ENCODE measurements around the gene GALNT18. TPM values are rescaled to one million over a fixed set of nuclear protein-coding genes. Genes with fewer than 3 reads are reported as not detected.

Gene GALNT18
- total RNA-seq, 1 donor from 2014 or later: 22.1 TPM

DNA sequence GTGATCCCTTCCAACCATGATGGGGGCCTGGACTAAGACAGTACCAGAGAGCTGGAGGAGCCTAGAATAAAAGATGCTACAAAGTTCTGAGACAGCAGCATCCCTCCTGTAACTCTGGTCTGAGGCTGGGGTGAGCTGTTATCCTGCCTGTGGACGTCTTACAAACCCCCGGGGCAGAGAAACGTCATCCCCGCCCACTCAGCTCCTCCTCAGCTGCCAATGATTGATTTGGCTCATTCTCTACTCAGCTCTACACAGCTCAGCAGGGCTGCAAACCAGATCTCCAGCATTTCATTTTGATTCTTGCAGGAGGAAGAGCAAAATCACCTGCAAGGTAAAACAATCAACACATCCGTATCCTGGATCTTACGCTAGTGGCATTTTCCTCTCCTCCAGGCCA, 324.2 kb downstream of the GALNT18 start:
- H3K9me3 ChIP-seq: no peaks in the 10 kb centered on the region
- H3K36me3 ChIP-seq: no peaks in the 10 kb centered on the region
- H3K4me1 ChIP-seq: no peaks in the 10 kb centered on the region
- intact Hi-C loops (cut with DNase I): no loop called here
- no peak overlapping the region for H3K27ac ChIP-seq
- H3K4me3 ChIP-seq: no peak overlapping the region
- DNase-seq (ENCODE audit: extremely low spot score in 2 of 2): no peak
- no peaks in the 10 kb centered on the region for H3K27me3 ChIP-seq
- TF ChIP-seq POLR2A (IDR thresholded peaks at IDR 0.05) (no peak), POLR2AphosphoS5 (IDR thresholded peaks at IDR 0.05; ENCODE audit: insufficient read depth in 1 of 2, low read depth in 1 of 2) (no peak)
- TF ChIP-seq, protein P1, sequence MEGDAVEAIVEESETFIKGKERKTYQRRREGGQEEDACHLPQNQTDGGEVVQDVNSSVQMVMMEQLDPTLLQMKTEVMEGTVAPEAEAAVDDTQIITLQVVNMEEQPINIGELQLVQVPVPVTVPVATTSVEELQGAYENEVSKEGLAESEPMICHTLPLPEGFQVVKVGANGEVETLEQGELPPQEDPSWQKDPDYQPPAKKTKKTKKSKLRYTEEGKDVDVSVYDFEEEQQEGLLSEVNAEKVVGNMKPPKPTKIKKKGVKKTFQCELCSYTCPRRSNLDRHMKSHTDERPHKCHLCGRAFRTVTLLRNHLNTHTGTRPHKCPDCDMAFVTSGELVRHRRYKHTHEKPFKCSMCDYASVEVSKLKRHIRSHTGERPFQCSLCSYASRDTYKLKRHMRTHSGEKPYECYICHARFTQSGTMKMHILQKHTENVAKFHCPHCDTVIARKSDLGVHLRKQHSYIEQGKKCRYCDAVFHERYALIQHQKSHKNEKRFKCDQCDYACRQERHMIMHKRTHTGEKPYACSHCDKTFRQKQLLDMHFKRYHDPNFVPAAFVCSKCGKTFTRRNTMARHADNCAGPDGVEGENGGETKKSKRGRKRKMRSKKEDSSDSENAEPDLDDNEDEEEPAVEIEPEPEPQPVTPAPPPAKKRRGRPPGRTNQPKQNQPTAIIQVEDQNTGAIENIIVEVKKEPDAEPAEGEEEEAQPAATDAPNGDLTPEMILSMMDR (IDR thresholded peaks at IDR 0.05): no peak

DNA sequence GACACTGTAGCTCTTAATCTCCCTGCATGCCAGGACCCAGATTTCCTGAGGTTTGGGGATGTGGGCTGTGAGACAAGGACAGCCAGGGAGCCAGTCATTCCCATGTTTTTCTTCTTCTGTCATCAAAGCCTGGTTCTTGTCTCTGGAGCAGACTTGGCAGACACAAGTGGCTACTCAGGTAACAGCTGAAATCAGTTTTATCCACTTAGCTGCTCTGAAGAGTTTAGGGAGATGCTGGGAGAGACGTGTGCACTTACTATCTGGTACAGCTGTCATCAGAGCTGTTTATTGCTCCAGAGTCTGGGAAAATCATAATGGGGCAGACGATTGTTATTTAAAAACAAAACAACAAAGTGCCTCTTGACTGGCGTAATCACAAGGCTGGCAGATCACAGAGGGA, 325.4 kb downstream of the GALNT18 start:
- no peaks in the 10 kb centered on the region for H3K27me3 ChIP-seq
- TF ChIP-seq POLR2AphosphoS5 (IDR thresholded peaks at IDR 0.05; ENCODE audit: insufficient read depth in 1 of 2, low read depth in 1 of 2): no peak
- TF ChIP-seq, protein P1 (IDR thresholded peaks at IDR 0.05): no peak
- TF ChIP-seq POLR2A (IDR thresholded peaks at IDR 0.05): no peak
- H3K4me1 ChIP-seq: no peaks in the 10 kb centered on the region
- no peaks in the 10 kb centered on the region for H3K9me3 ChIP-seq
- H3K27ac ChIP-seq: no peak overlapping the region
- intact Hi-C loops (cut with DNase I): no loop called here
- H3K4me3 ChIP-seq: no peak overlapping the region
- DNase-seq (ENCODE audit: extremely low spot score in 2 of 2): no peak
- H3K36me3 ChIP-seq: no peaks in the 10 kb centered on the region

DNA sequence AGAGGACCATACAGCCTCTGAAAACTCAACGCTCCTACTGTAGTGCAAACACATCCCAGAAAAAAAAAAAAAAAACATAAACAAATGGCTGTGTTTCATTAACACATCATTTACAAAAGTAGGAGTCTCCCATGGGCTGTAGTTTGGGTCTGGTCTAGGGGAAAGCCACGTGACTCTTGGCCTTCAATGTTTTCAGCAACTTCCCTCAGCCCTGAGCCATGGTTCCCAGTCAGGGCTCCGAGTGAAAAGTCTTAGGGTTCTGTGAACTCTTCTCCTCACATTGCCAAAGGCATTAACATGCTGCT, 327.3 kb downstream of the GALNT18 start:
- no peak overlapping the region for H3K27ac ChIP-seq
- TF ChIP-seq POLR2A (IDR thresholded peaks at IDR 0.05): no peak
- TF ChIP-seq POLR2AphosphoS5 (IDR thresholded peaks at IDR 0.05; ENCODE audit: insufficient read depth in 1 of 2, low read depth in 1 of 2): no peak
- TF ChIP-seq, protein P1 (IDR thresholded peaks at IDR 0.05): no peak
- no peaks in the 10 kb centered on the region for H3K36me3 ChIP-seq
- no peak overlapping the region for H3K4me3 ChIP-seq
- DNase-seq (ENCODE audit: extremely low spot score in 2 of 2): no peak
- H3K27me3 ChIP-seq: no peaks in the 10 kb centered on the region
- intact Hi-C loops (cut with DNase I): no loop called here
- no peaks in the 10 kb centered on the region for H3K9me3 ChIP-seq
- no peaks in the 10 kb centered on the region for H3K4me1 ChIP-seq

DNA sequence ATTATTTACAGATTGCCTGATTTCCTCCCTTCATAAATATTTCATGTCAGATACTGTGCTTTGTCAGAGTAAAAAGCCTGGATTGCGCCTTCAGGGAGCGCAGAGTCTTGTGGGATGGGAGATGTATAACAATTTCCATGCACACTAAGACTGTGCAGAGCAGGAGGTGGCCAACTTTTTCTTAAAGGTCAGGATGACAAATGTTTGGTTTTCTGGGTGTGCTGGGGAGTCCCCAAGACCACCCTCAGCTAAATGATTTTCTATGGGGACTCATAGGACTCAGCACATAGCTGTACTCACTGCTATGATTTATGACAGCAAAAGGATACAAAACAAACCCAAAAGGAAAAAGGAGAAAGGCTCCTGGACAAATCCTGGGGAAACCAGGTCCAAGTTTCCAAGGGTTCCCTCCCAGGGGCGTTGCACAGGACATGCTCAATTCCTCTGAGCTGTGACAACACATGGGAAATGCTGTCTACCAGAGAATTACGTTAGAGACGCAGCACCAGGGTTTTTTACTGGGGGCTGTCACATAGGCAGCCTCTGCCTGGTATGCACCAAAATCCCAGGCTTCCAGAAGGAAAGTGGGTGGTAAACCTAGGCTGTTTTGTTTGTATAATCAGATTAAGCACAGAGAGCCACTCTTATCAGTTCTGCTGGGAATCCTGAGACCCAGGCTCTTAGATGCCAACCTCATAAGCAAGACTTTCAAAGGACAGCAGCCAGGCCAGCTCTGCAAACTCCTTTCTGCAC, 327.8 kb downstream of the GALNT18 start:
- Histone ChIP-seq H3K4me1 (no peaks in the 10 kb centered on the region), H3K27me3 (no peaks in the 10 kb centered on the region), H3K9me3 (no peaks in the 10 kb centered on the region), H3K4me3 (no peak overlapping the region), H3K27ac (no peak overlapping the region), H3K36me3 (no peaks in the 10 kb centered on the region)
- TF ChIP-seq, protein P1 (IDR thresholded peaks at IDR 0.05): no peak
- no peak for TF ChIP-seq POLR2AphosphoS5 (IDR thresholded peaks at IDR 0.05; ENCODE audit: insufficient read depth in 1 of 2, low read depth in 1 of 2)
- TF ChIP-seq POLR2A (IDR thresholded peaks at IDR 0.05): no peak
- intact Hi-C loops (cut with DNase I): no loop called here
- no peak for DNase-seq (ENCODE audit: extremely low spot score in 2 of 2)

DNA sequence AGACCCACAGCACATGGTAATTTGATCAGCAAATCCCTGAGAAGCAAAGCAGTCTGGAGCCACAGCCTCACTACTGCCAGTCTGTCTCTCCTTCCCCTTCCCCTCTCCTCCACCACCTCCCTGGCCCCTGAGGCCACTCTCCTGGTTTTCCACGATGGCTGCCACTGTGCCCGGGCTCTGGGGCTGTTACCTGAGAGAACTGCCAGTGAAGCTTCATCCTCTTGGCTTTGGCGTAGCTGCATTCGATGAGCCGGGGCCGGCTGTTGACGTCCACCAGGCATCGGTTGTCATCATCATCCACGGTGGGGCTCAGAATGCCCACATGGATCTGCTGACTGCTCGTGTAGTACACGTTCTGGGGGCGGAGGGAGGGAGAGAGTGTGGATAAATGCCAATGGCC, 329.0 kb downstream of the GALNT18 start:
- H3K4me1 ChIP-seq: no peaks in the 10 kb centered on the region
- DNase-seq (ENCODE audit: extremely low spot score in 2 of 2): no peak
- intact Hi-C loops (cut with DNase I): no loop called here
- no peaks in the 10 kb centered on the region for H3K27me3 ChIP-seq
- no peaks in the 10 kb centered on the region for H3K9me3 ChIP-seq
- TF ChIP-seq, protein P1 (IDR thresholded peaks at IDR 0.05): no peak
- TF ChIP-seq POLR2AphosphoS5 (IDR thresholded peaks at IDR 0.05; ENCODE audit: insufficient read depth in 1 of 2, low read depth in 1 of 2): no peak
- H3K4me3 ChIP-seq: no peak overlapping the region
- no peak overlapping the region for H3K27ac ChIP-seq
- no peaks in the 10 kb centered on the region for H3K36me3 ChIP-seq
